ENCODE measurements around the gene NBPF1. TPM values are rescaled to one million over a fixed set of nuclear protein-coding genes. Genes with fewer than 3 reads are reported as not detected.
"Not testable (repeated sequence)": the region's sequence is repeated elsewhere in the genome, so short reads cannot be mapped to it uniquely, and the experiment has no call there.

Gene NBPF1
- total RNA-seq, 1 donor from 2014 or later: 41.8 TPM

GRCh38 chr1:16525769-16526168 lies 87.6 kb downstream of the NBPF1 start:
- not testable (repeated sequence) for H3K36me3 Mint-ChIP-seq (ENCODE audit: unreplicated experiment); H3K27me3 Mint-ChIP-seq (ENCODE audit: unreplicated experiment); H3K27ac Mint-ChIP-seq (ENCODE audit: unreplicated experiment); DNase-seq; H3K4me3 Mint-ChIP-seq (ENCODE audit: unreplicated experiment); H3K9me3 Mint-ChIP-seq (ENCODE audit: unreplicated experiment); H3K4me1 Mint-ChIP-seq (ENCODE audit: low read depth, unreplicated experiment)

GRCh38 chr1:16521679-16522078 lies 91.7 kb downstream of the NBPF1 start:
- not testable (repeated sequence) for H3K4me1 Mint-ChIP-seq (ENCODE audit: low read depth, unreplicated experiment); H3K9me3 Mint-ChIP-seq (ENCODE audit: unreplicated experiment); H3K4me3 Mint-ChIP-seq (ENCODE audit: unreplicated experiment); DNase-seq; H3K27me3 Mint-ChIP-seq (ENCODE audit: unreplicated experiment); H3K27ac Mint-ChIP-seq (ENCODE audit: unreplicated experiment); H3K36me3 Mint-ChIP-seq (ENCODE audit: unreplicated experiment)

- H3K4me1 Mint-ChIP-seq (ENCODE audit: low read depth, unreplicated experiment): peaks cover 4% of the 10 kb centered on the region
- no peak for TF ChIP-seq CTCF (IDR thresholded peaks at IDR 0.05; ENCODE audit: partially characterized antibody, unreplicated experiment)
- no peak overlapping the region for H3K4me3 Mint-ChIP-seq (ENCODE audit: unreplicated experiment)
- H3K27me3 Mint-ChIP-seq (ENCODE audit: unreplicated experiment): peaks cover 9% of the 10 kb centered on the region
- no peak overlapping the region for H3K27ac Mint-ChIP-seq (ENCODE audit: unreplicated experiment)
- H3K9me3 Mint-ChIP-seq (ENCODE audit: unreplicated experiment): no peaks in the 10 kb centered on the region
- DNase-seq: no peak
- no peaks in the 10 kb centered on the region for H3K36me3 Mint-ChIP-seq (ENCODE audit: unreplicated experiment)
Observed at GRCh38 chr1:16521288-16521583, 92.1 kb downstream of the NBPF1 start.

GRCh38 chr1:16520435-16521287 lies 92.7 kb downstream of the NBPF1 start:
- not testable (repeated sequence) for DNase-seq; H3K4me1 Mint-ChIP-seq (ENCODE audit: low read depth, unreplicated experiment); H3K36me3 Mint-ChIP-seq (ENCODE audit: unreplicated experiment); H3K27ac Mint-ChIP-seq (ENCODE audit: unreplicated experiment); H3K27me3 Mint-ChIP-seq (ENCODE audit: unreplicated experiment); H3K9me3 Mint-ChIP-seq (ENCODE audit: unreplicated experiment)
- peak overlapping the region; percentile 34 for H3K4me3 Mint-ChIP-seq (ENCODE audit: unreplicated experiment)

GRCh38 chr1:16519255-16519951 lies 94.0 kb downstream of the NBPF1 start:
- not testable (repeated sequence) for H3K27me3 Mint-ChIP-seq (ENCODE audit: unreplicated experiment); H3K9me3 Mint-ChIP-seq (ENCODE audit: unreplicated experiment); H3K36me3 Mint-ChIP-seq (ENCODE audit: unreplicated experiment); H3K4me1 Mint-ChIP-seq (ENCODE audit: low read depth, unreplicated experiment); DNase-seq
- Mint-ChIP-seq H3K27ac (ENCODE audit: unreplicated experiment) (peak overlapping the region; percentile 15), H3K4me3 (ENCODE audit: unreplicated experiment) (peak overlapping the region; percentile 9)

GRCh38 chr1:16518913-16519254 lies 94.5 kb downstream of the NBPF1 start:
- H3K9me3 Mint-ChIP-seq (ENCODE audit: unreplicated experiment); DNase-seq; H3K27me3 Mint-ChIP-seq (ENCODE audit: unreplicated experiment); H3K36me3 Mint-ChIP-seq (ENCODE audit: unreplicated experiment); H3K4me1 Mint-ChIP-seq (ENCODE audit: low read depth, unreplicated experiment): not testable (repeated sequence)
- peak overlapping the region; percentile 15 for H3K27ac Mint-ChIP-seq (ENCODE audit: unreplicated experiment)
- peak overlapping the region; percentile 9 for H3K4me3 Mint-ChIP-seq (ENCODE audit: unreplicated experiment)

- H3K36me3 Mint-ChIP-seq (ENCODE audit: unreplicated experiment); DNase-seq; H3K27ac Mint-ChIP-seq (ENCODE audit: unreplicated experiment); H3K4me3 Mint-ChIP-seq (ENCODE audit: unreplicated experiment); H3K9me3 Mint-ChIP-seq (ENCODE audit: unreplicated experiment); H3K27me3 Mint-ChIP-seq (ENCODE audit: unreplicated experiment); H3K4me1 Mint-ChIP-seq (ENCODE audit: low read depth, unreplicated experiment): not testable (repeated sequence)
Observed at GRCh38 chr1:16516694-16517410, 96.5 kb downstream of the NBPF1 start.

- Mint-ChIP-seq H3K4me3 (ENCODE audit: unreplicated experiment) (peak within 1 kb of the TSS; percentile 49), H3K27ac (ENCODE audit: unreplicated experiment) (peak within 1 kb of the TSS; percentile 80)
- not testable (repeated sequence) for H3K27me3 Mint-ChIP-seq (ENCODE audit: unreplicated experiment); H3K9me3 Mint-ChIP-seq (ENCODE audit: unreplicated experiment); H3K36me3 Mint-ChIP-seq (ENCODE audit: unreplicated experiment); H3K4me1 Mint-ChIP-seq (ENCODE audit: low read depth, unreplicated experiment)
- peak; percentile 63 for DNase-seq
Observed at GRCh38 chr1:16514107-16515055, 99.0 kb downstream of the NBPF1 start, which contains the start of gene RNU1-1. Gene RNU1-1 (minus strand): TSS chr1:16514285.

GRCh38 chr1:16513412-16514106 lies 99.8 kb downstream of the NBPF1 start:
- not testable (repeated sequence) for DNase-seq; H3K4me1 Mint-ChIP-seq (ENCODE audit: low read depth, unreplicated experiment); H3K27me3 Mint-ChIP-seq (ENCODE audit: unreplicated experiment); H3K36me3 Mint-ChIP-seq (ENCODE audit: unreplicated experiment); H3K4me3 Mint-ChIP-seq (ENCODE audit: unreplicated experiment); H3K9me3 Mint-ChIP-seq (ENCODE audit: unreplicated experiment); H3K27ac Mint-ChIP-seq (ENCODE audit: unreplicated experiment)

Data from glutamatergic neuron (in vitro differentiated cells).